Neural cell (in vitro differentiated cells): ENCODE measurements around the gene BCL11B. TPM values are rescaled to one million over a fixed set of nuclear protein-coding genes. Genes with fewer than 3 reads are reported as not detected.

Experiments
- H2AFZ ChIP-seq: fragments of 200-600, 300-800 bp; sonication (generic), shearing (Covaris generic); 2 replicates; pipeline ENCODE4 v1.6.0; 2014; ENCODE audit warnings: low read depth, mild to moderate bottlenecking, antibody characterized with exemption, low read length, moderate library complexity
- H3F3A ChIP-seq: fragments of 200-600 bp; shearing (Covaris generic); 2 replicates; pipeline ENCODE4 v1.6.1; 2016; ENCODE audit warnings: mild to moderate bottlenecking, moderate library complexity, mixed read lengths, antibody characterized with exemption, low read length; ENCODE audit not compliant: insufficient read depth, poor library complexity, severe bottlenecking
- H3K27ac ChIP-seq: fragments of 200-600, 300-800 bp; sonication (generic), shearing (Covaris generic); 2 replicates; pipeline ENCODE4 v1.5.1; 2014; ENCODE audit warnings: mild to moderate bottlenecking, low read length, moderate library complexity
- H3K27me3 ChIP-seq: fragments of 300-800, 200-600 bp; sonication (generic), shearing (Covaris generic); 2 replicates; pipeline ENCODE4 v1.6.0; 2014; ENCODE audit warnings: mild to moderate bottlenecking, low read depth, low read length, moderate library complexity; ENCODE audit not compliant: insufficient read depth
- H3K36me3 ChIP-seq: fragments of 300-800, 200-600 bp; sonication (generic), shearing (Covaris generic); 2 replicates; pipeline ENCODE4 v1.5.1; 2014; ENCODE audit warnings: mild to moderate bottlenecking, antibody characterized with exemption, low read length, moderate library complexity; ENCODE audit not compliant: insufficient read depth
- H3K4me2 ChIP-seq: fragments of 300-800, 200-600 bp; sonication (generic), shearing (Covaris generic); 2 replicates; pipeline ENCODE4 v1.6.0; 2014; ENCODE audit warnings: mild to moderate bottlenecking, low read length
- H3K4me3 ChIP-seq: fragments of 300-800, 200-600 bp; sonication (generic), shearing (Covaris generic); 2 replicates; pipeline ENCODE4 v1.5.1; 2014; ENCODE audit warnings: mild to moderate bottlenecking, low read length, moderate library complexity
- H3K79me2 ChIP-seq: fragments of 200-600 bp; shearing (Covaris generic); replicated peaks from 2 replicates; pipeline ENCODE4 v1.6.0; 2014; ENCODE audit warnings: mild to moderate bottlenecking, low read length, moderate library complexity; ENCODE audit not compliant: insufficient read depth
- H3K9ac ChIP-seq: fragments of 300-800, 200-600 bp; sonication (generic), shearing (Covaris generic); 2 replicates; pipeline ENCODE4 v1.6.1; 2016; ENCODE audit warnings: mild to moderate bottlenecking, low read length, mixed read lengths
- H3K9me2 ChIP-seq: fragments of 200-600 bp; shearing (Covaris generic); 2 replicates; pipeline ENCODE4 v1.6.1; 2016; ENCODE audit warnings: mild to moderate bottlenecking, low read length, mixed read lengths; ENCODE audit not compliant: insufficient read depth
- H3K9me3 ChIP-seq: fragments of 200-600, 300-800 bp; sonication (generic), shearing (Covaris generic); 2 replicates; pipeline ENCODE4 v1.6.1; 2016; ENCODE audit warnings: mild to moderate bottlenecking, mixed run types, low read length, moderate library complexity, mixed read lengths
- H4K20me1 ChIP-seq: fragments of 200-600 bp; shearing (Covaris generic); 2 replicates; pipeline ENCODE4 v1.6.1; 2016; ENCODE audit warnings: mild to moderate bottlenecking, mixed run types; ENCODE audit not compliant: insufficient read depth
- CTCF ChIP-seq: fragments of 450-650 bp; IDR thresholded peaks from 2 replicates; pipeline ENCODE4 v1.5.1; 2014; ENCODE audit warnings: antibody characterized with exemption, mild to moderate bottlenecking, moderate library complexity; ENCODE audit not compliant: poor library complexity, severe bottlenecking
- EP300 ChIP-seq: fragments of 450-650 bp; conservative IDR thresholded peaks from 2 replicates; pipeline ENCODE4 v1.6.1; 2014; ENCODE audit warnings: antibody characterized with exemption, mild to moderate bottlenecking, moderate library complexity; ENCODE audit not compliant: poor library complexity, severe bottlenecking
- EZH2 ChIP-seq: fragments of 200-600, 300-800 bp; shearing (Covaris generic), sonication (generic); IDR thresholded peaks from 2 replicates; pipeline ENCODE4 v1.6.1; 2014; ENCODE audit warnings: antibody characterized with exemption, low read length, borderline replicate concordance, mild to moderate bottlenecking; ENCODE audit not compliant: insufficient read depth, poor library complexity, severe bottlenecking
- MXI1 ChIP-seq: fragments of 450-650 bp; conservative IDR thresholded peaks from 2 replicates; pipeline ENCODE4 v1.6.1; 2014; ENCODE audit warnings: antibody characterized with exemption, mild to moderate bottlenecking; ENCODE audit not compliant: poor library complexity, severe bottlenecking
- POLR2AphosphoS5 ChIP-seq: IDR thresholded peaks from 2 replicates; pipeline ENCODE4 v1.6.1; 2012
- RAD21 ChIP-seq: fragments of 450-650 bp; conservative IDR thresholded peaks from 2 replicates; pipeline ENCODE4 v1.6.1; 2014; ENCODE audit warnings: antibody characterized with exemption, mild to moderate bottlenecking, moderate library complexity
- SMC3 ChIP-seq: fragments of 450-650 bp; conservative IDR thresholded peaks from 2 replicates; pipeline ENCODE4 v1.6.1; 2014; ENCODE audit warnings: antibody characterized with exemption, mild to moderate bottlenecking, moderate library complexity; ENCODE audit not compliant: poor library complexity
- TAF1 ChIP-seq: IDR thresholded peaks from 2 replicates; pipeline ENCODE4 v1.6.1; 2012; ENCODE audit warnings: low read depth
- polyA plus RNA-seq: library from polyadenylated mRNA; depleted of rRNA; stranded (reverse); fragments of >200 nt; gene quantifications from 2 replicates; pipeline ENCODE4 v1.2.3, GENCODE V29; 2014
- TF ChIP-seq, protein P1 (sequence below): IDR thresholded peaks from 2 replicates; pipeline ENCODE4 v1.6.1; 2012; ENCODE audit warnings: borderline replicate concordance

Gene BCL11B
- polyA plus RNA-seq, 1 donor from 2014 or later: 104 TPM

- peaks cover 99% of the 10 kb centered on the region for H3K79me2 ChIP-seq
- H3K27me3 ChIP-seq: peaks cover 17% of the 10 kb centered on the region
- H3K9ac ChIP-seq: peak overlapping the region; percentile 62
- no peaks in the 10 kb centered on the region for H3K9me3 ChIP-seq
- H3K4me2 ChIP-seq: peak overlapping the region; percentile 39
- H4K20me1 ChIP-seq: peaks cover 96% of the 10 kb centered on the region
- H3K27ac ChIP-seq: peak overlapping the region; percentile 16
- peaks cover 4% of the 10 kb centered on the region for H3K36me3 ChIP-seq
- peak overlapping the region; percentile 70 for H3K4me3 ChIP-seq
- TF ChIP-seq EP300 (no peak), POLR2AphosphoS5 (no peak), RAD21 (no peak), EZH2 (no peak), TAF1 (no peak), SMC3 (no peak), CTCF (no peak), MXI1 (no peak)
- TF ChIP-seq, protein P1, sequence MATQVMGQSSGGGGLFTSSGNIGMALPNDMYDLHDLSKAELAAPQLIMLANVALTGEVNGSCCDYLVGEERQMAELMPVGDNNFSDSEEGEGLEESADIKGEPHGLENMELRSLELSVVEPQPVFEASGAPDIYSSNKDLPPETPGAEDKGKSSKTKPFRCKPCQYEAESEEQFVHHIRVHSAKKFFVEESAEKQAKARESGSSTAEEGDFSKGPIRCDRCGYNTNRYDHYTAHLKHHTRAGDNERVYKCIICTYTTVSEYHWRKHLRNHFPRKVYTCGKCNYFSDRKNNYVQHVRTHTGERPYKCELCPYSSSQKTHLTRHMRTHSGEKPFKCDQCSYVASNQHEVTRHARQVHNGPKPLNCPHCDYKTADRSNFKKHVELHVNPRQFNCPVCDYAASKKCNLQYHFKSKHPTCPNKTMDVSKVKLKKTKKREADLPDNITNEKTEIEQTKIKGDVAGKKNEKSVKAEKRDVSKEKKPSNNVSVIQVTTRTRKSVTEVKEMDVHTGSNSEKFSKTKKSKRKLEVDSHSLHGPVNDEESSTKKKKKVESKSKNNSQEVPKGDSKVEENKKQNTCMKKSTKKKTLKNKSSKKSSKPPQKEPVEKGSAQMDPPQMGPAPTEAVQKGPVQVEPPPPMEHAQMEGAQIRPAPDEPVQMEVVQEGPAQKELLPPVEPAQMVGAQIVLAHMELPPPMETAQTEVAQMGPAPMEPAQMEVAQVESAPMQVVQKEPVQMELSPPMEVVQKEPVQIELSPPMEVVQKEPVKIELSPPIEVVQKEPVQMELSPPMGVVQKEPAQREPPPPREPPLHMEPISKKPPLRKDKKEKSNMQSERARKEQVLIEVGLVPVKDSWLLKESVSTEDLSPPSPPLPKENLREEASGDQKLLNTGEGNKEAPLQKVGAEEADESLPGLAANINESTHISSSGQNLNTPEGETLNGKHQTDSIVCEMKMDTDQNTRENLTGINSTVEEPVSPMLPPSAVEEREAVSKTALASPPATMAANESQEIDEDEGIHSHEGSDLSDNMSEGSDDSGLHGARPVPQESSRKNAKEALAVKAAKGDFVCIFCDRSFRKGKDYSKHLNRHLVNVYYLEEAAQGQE: no peak
- H3K9me2 ChIP-seq: no peaks in the 10 kb centered on the region
- H2AFZ ChIP-seq: no peak overlapping the region
- no peaks in the 10 kb centered on the region for H3F3A ChIP-seq
Observed at GRCh38 chr14:99247101-99247729, 24.8 kb downstream of the BCL11B start.

DNA sequence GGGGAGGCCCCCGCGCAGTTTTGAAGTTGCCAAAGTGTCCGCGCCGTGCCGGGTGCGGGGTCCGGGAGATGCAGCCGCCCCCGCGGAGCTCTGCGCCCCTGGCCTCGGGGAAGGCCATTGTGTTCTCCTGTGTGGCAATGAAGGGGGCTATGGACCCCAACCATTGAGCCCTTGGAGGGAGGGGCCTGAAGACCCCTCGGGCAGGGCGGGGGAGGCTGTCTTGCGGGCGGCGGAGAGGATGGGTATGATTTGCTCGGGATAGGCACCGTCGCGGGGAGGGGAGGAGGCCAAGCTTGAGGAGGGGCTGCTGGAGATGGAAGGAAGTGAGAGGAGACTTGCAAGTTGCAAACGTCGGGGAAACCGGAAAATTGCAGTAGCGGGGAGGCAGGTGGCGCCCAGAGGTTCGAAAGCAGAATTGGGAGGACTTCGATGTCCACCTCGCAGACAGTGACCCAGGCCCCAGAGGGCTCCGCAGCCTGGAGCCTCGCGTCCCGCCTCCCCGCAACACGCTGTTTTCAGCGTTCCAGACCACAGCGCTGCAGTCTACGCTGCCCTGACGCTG, 25.4 kb downstream of the BCL11B start:
- no peaks in the 10 kb centered on the region for H3K9me2 ChIP-seq
- H3F3A ChIP-seq: no peaks in the 10 kb centered on the region
- peak overlapping the region; percentile 39 for H3K4me2 ChIP-seq
- H3K4me3 ChIP-seq: peak overlapping the region; percentile 70
- H2AFZ ChIP-seq: no peak overlapping the region
- peaks cover 99% of the 10 kb centered on the region for H3K79me2 ChIP-seq
- H3K27me3 ChIP-seq: peaks cover 17% of the 10 kb centered on the region
- peaks cover 4% of the 10 kb centered on the region for H3K36me3 ChIP-seq
- peaks cover 96% of the 10 kb centered on the region for H4K20me1 ChIP-seq
- TF ChIP-seq EP300 (no peak), EZH2 (no peak), RAD21 (no peak), TAF1 (no peak), POLR2AphosphoS5 (no peak), CTCF (no peak), MXI1 (no peak), SMC3 (no peak)
- TF ChIP-seq, protein P1: no peak
- peak overlapping the region; percentile 62 for H3K9ac ChIP-seq
- peak overlapping the region; percentile 16 for H3K27ac ChIP-seq
- H3K9me3 ChIP-seq: no peaks in the 10 kb centered on the region
